A549 (cell line): Measurements from ENCODE around the gene ITPR3.

Source experiments
- CTCF ChIP-seq: fragments of >200 bp; sonication (Bioruptor Twin); formaldehyde crosslinking; IDR thresholded peaks from 3 replicates; pipeline ENCODE4 v1.5.1; 2016
- HDAC2 ChIP-seq: fragments of 200-600 bp; sonication (generic); IDR thresholded peaks from 2 replicates; pipeline ENCODE4 v1.6.1; 2016
- MAFK ChIP-seq: fragments of 450-650 bp; IDR thresholded peaks from 2 replicates; pipeline ENCODE4 v1.6.1; 2014; ENCODE audit not compliant: partially characterized antibody
- POLR2A ChIP-seq: IDR thresholded peaks from 2 replicates; pipeline ENCODE4 v1.6.1; 2012; ENCODE audit warnings: mild to moderate bottlenecking, low read length
- RCOR1 ChIP-seq: fragments of 150-350 bp; IDR thresholded peaks from 2 replicates; pipeline ENCODE4 v1.6.1; 2014; ENCODE audit warnings: antibody characterized with exemption, low read length, low read depth

DNA sequence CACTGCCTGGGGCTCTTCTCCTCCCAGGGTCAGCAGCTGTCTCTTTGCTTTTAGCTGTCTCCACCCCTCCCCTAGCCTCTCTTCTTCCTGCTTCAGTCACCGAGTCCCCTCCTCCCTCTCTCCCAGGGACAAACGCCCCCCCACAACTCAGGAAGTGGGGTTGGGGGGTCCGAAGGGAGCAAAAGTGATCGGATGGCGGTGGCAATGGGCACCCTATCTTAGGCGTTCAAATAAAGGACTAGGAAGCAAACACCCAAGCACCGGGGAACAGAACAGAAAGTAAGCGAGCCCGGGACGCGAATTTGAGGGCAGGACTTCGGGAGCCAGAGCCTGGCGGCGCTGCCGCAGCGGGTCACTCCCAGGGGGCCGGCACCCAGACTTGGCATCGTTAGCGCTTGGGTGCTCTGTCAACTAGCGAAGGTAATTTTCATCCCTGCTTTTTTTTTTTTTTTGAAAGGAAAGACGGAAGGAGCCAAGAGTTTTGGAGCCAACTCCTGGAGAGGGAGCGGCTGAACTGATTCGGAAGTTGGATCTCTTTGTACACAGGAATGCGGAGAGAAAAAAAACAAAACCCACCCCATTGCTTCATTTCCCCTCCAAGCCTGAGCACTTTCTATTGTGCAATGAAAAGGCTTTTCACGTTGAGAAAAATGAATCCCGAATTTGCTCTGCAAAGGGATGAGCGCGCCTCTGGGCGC is 815 bp upstream of the ITPR3 start:
- TF ChIP-seq MAFK, result no peak
- 0 out of 3 replicates have a peak, but pooled peaks have one; percentile 5 for TF ChIP-seq CTCF
- no peak for TF ChIP-seq RCOR1
- no peak for TF ChIP-seq HDAC2
- TF ChIP-seq POLR2A, result no peak
